ENCODE results near the gene STYXL2.

The STYXL2 gene

GRCh38 chr1:167128261-167129227 is 34.7 kb downstream of the STYXL2 start:
- Histone ChIP-seq H3K9me3 (ENCODE audit: control insufficient read depth in 1 of 2, low read length in 2 of 2) (no peaks in the 10 kb centered on the region), H3K27me3 (ENCODE audit: control insufficient read depth in 1 of 2, insufficient read depth in 2 of 2, low read length in 2 of 2) (peaks cover 0 to 8% of the 10 kb centered on the region in 2 donors)

GRCh38 chr1:167130829-167131510 is 37.1 kb downstream of the STYXL2 start:
- Histone ChIP-seq H3K4me1 (ENCODE audit: control insufficient read depth in 1 of 2, insufficient read depth in 2 of 2, low read length in 2 of 2) (peaks cover 4 to 6% of the 10 kb centered on the region in 2 donors), H3K27ac (ENCODE audit: low read depth, low read length) (no peak overlapping the region), H3K36me3 (ENCODE audit: control insufficient read depth in 1 of 2, insufficient read depth in 2 of 2, low read length in 2 of 2) (no peaks in the 10 kb centered on the region), H3K27me3 (ENCODE audit: control insufficient read depth in 1 of 2, insufficient read depth in 2 of 2, low read length in 2 of 2) (peaks cover 0 to 6% of the 10 kb centered on the region in 2 donors), H3K9me3 (ENCODE audit: control insufficient read depth in 1 of 2, low read length in 2 of 2) (no peaks in the 10 kb centered on the region), H3K4me3 (ENCODE audit: low read depth in 1 of 2, low read length in 2 of 2) (no peak overlapping the region), H3K9ac (ENCODE audit: low read depth in 1 of 2, low read length in 2 of 2) (no peak overlapping the region)

More at GRCh38 chr1:167128261-167129227, 34.7 kb downstream of the STYXL2 start:
- no peak overlapping the region for H3K9ac ChIP-seq (ENCODE audit: low read depth in 1 of 2, low read length in 2 of 2)
- no peak overlapping the region for H3K27ac ChIP-seq (ENCODE audit: low read depth, low read length)
- H3K36me3 ChIP-seq (ENCODE audit: control insufficient read depth in 1 of 2, insufficient read depth in 2 of 2, low read length in 2 of 2): no peaks in the 10 kb centered on the region
- H3K4me3 ChIP-seq (ENCODE audit: low read depth in 1 of 2, low read length in 2 of 2): no peak overlapping the region
- no peaks in the 10 kb centered on the region for H3K4me1 ChIP-seq (ENCODE audit: control insufficient read depth in 1 of 2, insufficient read depth in 2 of 2, low read length in 2 of 2)

DNA sequence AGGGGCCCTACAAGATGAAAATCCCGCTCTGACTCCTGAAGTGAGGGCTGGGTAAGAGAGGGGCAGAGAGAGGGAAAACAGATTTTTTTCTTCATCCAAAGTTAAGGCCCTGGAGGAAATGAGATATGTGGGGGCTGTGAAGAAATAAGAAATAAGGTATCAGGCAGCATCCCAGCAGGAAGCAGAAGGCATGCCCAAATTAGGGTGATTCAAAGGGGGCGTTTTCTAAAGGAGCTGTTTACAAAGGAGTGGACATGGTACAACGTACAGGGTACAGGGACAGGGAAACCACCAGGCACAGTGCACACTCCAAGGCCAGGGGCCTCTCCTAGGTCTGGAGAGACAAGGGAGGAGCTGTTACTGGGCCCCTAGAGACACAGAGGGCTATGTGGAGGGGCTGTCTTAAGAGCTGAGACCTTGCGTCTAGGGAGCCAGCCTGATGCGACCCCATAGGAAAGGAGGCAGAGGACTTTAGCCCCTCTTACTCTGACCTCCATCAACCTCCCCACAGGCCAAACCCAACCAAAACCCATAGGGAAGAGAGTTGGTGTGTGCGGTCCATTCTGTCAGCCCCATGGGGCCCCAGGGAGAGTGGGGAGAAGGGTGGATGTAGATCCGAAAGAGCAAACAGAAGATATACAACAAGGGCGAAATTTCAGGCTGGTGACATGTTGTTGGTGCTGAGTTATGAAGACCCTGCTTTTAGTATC is 38.6 kb downstream of the STYXL2 start:
- Histone ChIP-seq H3K4me3 (ENCODE audit: low read depth in 1 of 2, low read length in 2 of 2) (no peak overlapping the region), H3K36me3 (ENCODE audit: control insufficient read depth in 1 of 2, insufficient read depth in 2 of 2, low read length in 2 of 2) (no peaks in the 10 kb centered on the region), H3K27me3 (ENCODE audit: control insufficient read depth in 1 of 2, insufficient read depth in 2 of 2, low read length in 2 of 2) (peaks cover 0 to 2% of the 10 kb centered on the region in 2 donors), H3K4me1 (ENCODE audit: control insufficient read depth in 1 of 2, insufficient read depth in 2 of 2, low read length in 2 of 2) (peaks cover 4 to 6% of the 10 kb centered on the region in 2 donors), H3K27ac (ENCODE audit: low read depth, low read length) (no peak overlapping the region), H3K9ac (ENCODE audit: low read depth in 1 of 2, low read length in 2 of 2) (no peak overlapping the region), H3K9me3 (ENCODE audit: control insufficient read depth in 1 of 2, low read length in 2 of 2) (no peaks in the 10 kb centered on the region)

DNA sequence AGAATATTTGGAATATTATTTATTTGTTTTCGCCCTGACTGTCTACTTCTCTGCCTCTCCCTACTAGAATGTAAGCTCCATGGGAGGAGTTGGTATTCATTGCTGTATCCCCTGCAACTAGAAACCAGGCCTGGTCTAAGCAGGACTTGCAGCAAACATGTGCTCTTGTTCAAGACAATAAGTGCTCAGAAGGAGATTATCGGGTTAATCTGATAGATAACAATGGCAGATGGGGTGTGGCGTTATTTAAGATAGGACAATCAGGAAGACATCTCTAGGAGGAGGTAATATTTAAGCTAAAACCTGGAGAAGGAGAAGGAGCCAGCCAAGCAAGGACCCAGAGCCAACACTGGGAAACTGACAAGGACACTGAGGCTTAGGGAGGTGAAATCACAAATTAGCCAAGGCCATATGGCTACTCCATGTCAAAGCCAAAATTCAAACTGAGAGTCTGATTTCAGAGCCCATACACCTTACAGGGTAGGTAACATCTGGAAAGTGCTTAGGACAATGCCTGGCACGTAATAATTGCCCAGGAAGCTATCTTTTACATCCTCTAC is 41.5 kb downstream of the STYXL2 start:
- no peaks in the 10 kb centered on the region for H3K36me3 ChIP-seq (ENCODE audit: control insufficient read depth in 1 of 2, insufficient read depth in 2 of 2, low read length in 2 of 2)
- no peaks in the 10 kb centered on the region for H3K9me3 ChIP-seq (ENCODE audit: control insufficient read depth in 1 of 2, low read length in 2 of 2)
- H3K4me1 ChIP-seq (ENCODE audit: control insufficient read depth in 1 of 2, insufficient read depth in 2 of 2, low read length in 2 of 2): peaks cover 4 to 6% of the 10 kb centered on the region in 2 donors
- H3K27me3 ChIP-seq (ENCODE audit: control insufficient read depth in 1 of 2, insufficient read depth in 2 of 2, low read length in 2 of 2): peaks cover 0 to 4% of the 10 kb centered on the region in 2 donors
- no peak overlapping the region for H3K27ac ChIP-seq (ENCODE audit: low read depth, low read length)
- H3K4me3 ChIP-seq (ENCODE audit: low read depth in 1 of 2, low read length in 2 of 2): no peak overlapping the region
- H3K9ac ChIP-seq (ENCODE audit: low read depth in 1 of 2, low read length in 2 of 2): no peak overlapping the region

DNA sequence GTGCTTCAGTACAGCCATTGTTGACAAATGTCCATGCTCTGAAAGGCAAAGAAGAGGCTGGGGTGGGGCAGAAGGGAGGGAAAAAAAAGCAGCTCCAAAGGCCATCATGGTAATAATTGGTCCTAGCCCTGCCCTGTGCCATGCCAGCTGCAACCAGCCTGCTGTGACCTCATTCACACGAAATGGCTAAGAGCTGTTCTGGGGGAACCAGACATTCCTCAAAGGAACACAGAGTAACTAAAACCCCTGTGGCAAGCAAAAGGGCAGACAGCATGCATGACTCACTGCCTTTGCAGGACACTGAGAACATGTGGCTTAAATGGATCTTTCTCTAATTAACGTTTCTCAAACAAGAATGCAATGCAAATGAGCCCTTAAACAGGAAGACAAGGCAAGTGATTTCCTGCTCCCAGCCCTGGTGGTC is 42.3 kb downstream of the STYXL2 start:
- no peak overlapping the region for H3K4me3 ChIP-seq (ENCODE audit: low read depth in 1 of 2, low read length in 2 of 2)
- H3K9ac ChIP-seq (ENCODE audit: low read depth in 1 of 2, low read length in 2 of 2): no peak overlapping the region
- no peaks in the 10 kb centered on the region for H3K36me3 ChIP-seq (ENCODE audit: control insufficient read depth in 1 of 2, insufficient read depth in 2 of 2, low read length in 2 of 2)
- H3K27me3 ChIP-seq (ENCODE audit: control insufficient read depth in 1 of 2, insufficient read depth in 2 of 2, low read length in 2 of 2): peaks cover 0 to 4% of the 10 kb centered on the region in 2 donors
- peaks cover 4 to 6% of the 10 kb centered on the region in 2 donors for H3K4me1 ChIP-seq (ENCODE audit: control insufficient read depth in 1 of 2, insufficient read depth in 2 of 2, low read length in 2 of 2)
- no peak overlapping the region for H3K27ac ChIP-seq (ENCODE audit: low read depth, low read length)
- no peaks in the 10 kb centered on the region for H3K9me3 ChIP-seq (ENCODE audit: control insufficient read depth in 1 of 2, low read length in 2 of 2)

DNA sequence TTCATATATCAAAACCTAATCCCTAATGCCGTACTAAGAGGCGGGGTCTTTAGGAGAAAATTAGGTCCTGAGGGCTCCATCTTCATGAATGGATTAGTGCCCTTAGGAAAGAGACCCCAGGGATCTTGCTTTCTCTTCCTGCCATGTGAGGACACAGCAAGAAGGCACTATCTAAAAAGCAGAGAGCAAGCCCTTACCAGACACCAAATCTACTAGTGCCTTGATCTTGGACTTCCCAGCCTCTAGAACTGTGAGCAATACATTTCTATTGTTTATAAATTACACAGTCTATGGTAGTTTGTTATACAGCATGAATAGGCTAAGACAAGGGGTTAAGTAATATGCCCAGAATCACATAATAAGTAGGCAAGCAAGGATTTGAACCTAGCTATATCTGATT is 42.9 kb downstream of the STYXL2 start:
- H3K27ac ChIP-seq (ENCODE audit: low read depth, low read length): no peak overlapping the region
- H3K36me3 ChIP-seq (ENCODE audit: control insufficient read depth in 1 of 2, insufficient read depth in 2 of 2, low read length in 2 of 2): no peaks in the 10 kb centered on the region
- peaks cover 4 to 6% of the 10 kb centered on the region in 2 donors for H3K4me1 ChIP-seq (ENCODE audit: control insufficient read depth in 1 of 2, insufficient read depth in 2 of 2, low read length in 2 of 2)
- peaks cover 0 to 4% of the 10 kb centered on the region in 2 donors for H3K27me3 ChIP-seq (ENCODE audit: control insufficient read depth in 1 of 2, insufficient read depth in 2 of 2, low read length in 2 of 2)
- no peak overlapping the region for H3K4me3 ChIP-seq (ENCODE audit: low read depth in 1 of 2, low read length in 2 of 2)
- H3K9ac ChIP-seq (ENCODE audit: low read depth in 1 of 2, low read length in 2 of 2): no peak overlapping the region
- no peaks in the 10 kb centered on the region for H3K9me3 ChIP-seq (ENCODE audit: control insufficient read depth in 1 of 2, low read length in 2 of 2)

DNA sequence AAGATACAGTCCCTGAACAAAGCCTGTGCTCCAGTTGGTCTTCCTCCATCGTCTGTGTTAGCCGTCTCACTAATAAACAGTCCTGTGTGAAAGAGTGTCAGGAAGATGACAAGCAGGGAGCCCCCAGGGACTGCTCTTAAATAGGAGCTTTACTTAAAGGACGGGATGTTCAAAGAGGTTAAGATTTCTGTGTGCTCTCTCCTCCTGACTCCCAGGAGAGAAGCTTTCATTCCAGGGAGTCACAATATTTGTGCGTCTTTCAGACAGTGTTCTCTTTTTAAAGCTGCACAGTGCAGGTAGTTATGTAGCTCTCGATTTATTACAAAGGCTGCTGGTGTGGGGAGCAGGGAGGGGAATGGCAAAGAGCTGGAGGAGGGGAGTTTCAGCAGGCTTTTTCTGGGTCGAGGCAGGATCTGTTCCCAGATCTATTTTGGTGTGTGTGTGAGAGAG is 43.5 kb downstream of the STYXL2 start:
- Histone ChIP-seq H3K36me3 (ENCODE audit: control insufficient read depth in 1 of 2, insufficient read depth in 2 of 2, low read length in 2 of 2) (no peaks in the 10 kb centered on the region), H3K9me3 (ENCODE audit: control insufficient read depth in 1 of 2, low read length in 2 of 2) (no peaks in the 10 kb centered on the region), H3K4me3 (ENCODE audit: low read depth in 1 of 2, low read length in 2 of 2) (no peak overlapping the region), H3K4me1 (ENCODE audit: control insufficient read depth in 1 of 2, insufficient read depth in 2 of 2, low read length in 2 of 2) (peaks cover 4 to 6% of the 10 kb centered on the region in 2 donors), H3K27ac (ENCODE audit: low read depth, low read length) (no peak overlapping the region), H3K27me3 (ENCODE audit: control insufficient read depth in 1 of 2, insufficient read depth in 2 of 2, low read length in 2 of 2) (peaks cover 0 to 4% of the 10 kb centered on the region in 2 donors), H3K9ac (ENCODE audit: low read depth in 1 of 2, low read length in 2 of 2) (no peak overlapping the region)

GRCh38 chr1:167137793-167138510 is 44.1 kb downstream of the STYXL2 start:
- Histone ChIP-seq H3K27ac (ENCODE audit: low read depth, low read length) (no peak overlapping the region), H3K4me1 (ENCODE audit: control insufficient read depth in 1 of 2, insufficient read depth in 2 of 2, low read length in 2 of 2) (peaks cover 4 to 6% of the 10 kb centered on the region in 2 donors), H3K27me3 (ENCODE audit: control insufficient read depth in 1 of 2, insufficient read depth in 2 of 2, low read length in 2 of 2) (peaks cover 0 to 4% of the 10 kb centered on the region in 2 donors), H3K9ac (ENCODE audit: low read depth in 1 of 2, low read length in 2 of 2) (no peak overlapping the region), H3K4me3 (ENCODE audit: low read depth in 1 of 2, low read length in 2 of 2) (no peak overlapping the region), H3K9me3 (ENCODE audit: control insufficient read depth in 1 of 2, low read length in 2 of 2) (no peaks in the 10 kb centered on the region), H3K36me3 (ENCODE audit: control insufficient read depth in 1 of 2, insufficient read depth in 2 of 2, low read length in 2 of 2) (no peaks in the 10 kb centered on the region)

DNA sequence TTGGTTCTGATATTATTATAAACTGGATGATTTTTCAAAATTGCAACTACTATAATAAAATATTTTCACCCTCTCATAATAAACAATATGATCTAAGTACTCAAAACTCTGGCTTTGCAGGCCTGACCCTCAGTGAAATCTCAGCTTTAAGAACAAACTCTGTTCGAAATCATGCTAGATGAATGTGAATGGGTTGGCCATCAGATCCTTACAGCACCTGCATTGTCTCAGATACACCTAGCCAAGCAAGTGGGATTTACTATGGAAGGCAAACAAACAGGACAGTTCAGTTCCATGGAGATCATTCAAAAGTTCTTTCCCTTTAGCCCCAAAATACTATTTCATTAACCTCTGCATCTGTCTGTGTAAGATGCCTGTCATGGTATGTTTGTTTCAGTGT is 44.8 kb downstream of the STYXL2 start:
- H3K4me3 ChIP-seq (ENCODE audit: low read depth in 1 of 2, low read length in 2 of 2): no peak overlapping the region
- H3K36me3 ChIP-seq (ENCODE audit: control insufficient read depth in 1 of 2, insufficient read depth in 2 of 2, low read length in 2 of 2): no peaks in the 10 kb centered on the region
- H3K9me3 ChIP-seq (ENCODE audit: control insufficient read depth in 1 of 2, low read length in 2 of 2): no peaks in the 10 kb centered on the region
- H3K4me1 ChIP-seq (ENCODE audit: control insufficient read depth in 1 of 2, insufficient read depth in 2 of 2, low read length in 2 of 2): peaks cover 4 to 6% of the 10 kb centered on the region in 2 donors
- no peak overlapping the region for H3K9ac ChIP-seq (ENCODE audit: low read depth in 1 of 2, low read length in 2 of 2)
- peaks cover 0 to 4% of the 10 kb centered on the region in 2 donors for H3K27me3 ChIP-seq (ENCODE audit: control insufficient read depth in 1 of 2, insufficient read depth in 2 of 2, low read length in 2 of 2)
- H3K27ac ChIP-seq (ENCODE audit: low read depth, low read length): no peak overlapping the region
